ENCODE measurements around the gene WDR36.
A peak's percentile ranks its signal among the peaks of the same experiment; 100 is the strongest.

- TF ChIP-seq CTCF (IDR thresholded peaks at IDR 0.05) (peak; percentile 95 to 100 (median 100)), POLR2A (IDR thresholded peaks at IDR 0.05) (no peak)
These were observed 66.1 kb downstream of the WDR36 start for GRCh38 chr5:111158105-111158744.
